IMR-90 (cell line): Measurements from ENCODE around the gene SNED1.

Experiments used
- BHLHE40 ChIP-seq: fragments of 150-350 bp; IDR thresholded peaks from 2 replicates; pipeline ENCODE4 v1.6.1; 2016; ENCODE audit warnings: mild to moderate bottlenecking, low read depth, low read length
- CEBPB ChIP-seq: IDR thresholded peaks from 2 replicates; pipeline ENCODE4 v1.6.1; 2012; ENCODE audit warnings: low read depth, low read length, improper control_type of control experiment
- CTCF ChIP-seq: conservative IDR thresholded peaks from 2 replicates; pipeline ENCODE4 v1.5.1; 2012; ENCODE audit warnings: mild to moderate bottlenecking, low read depth, low read length, improper control_type of control experiment
- FOS ChIP-seq: fragments of 150-350 bp; IDR thresholded peaks from 2 replicates; pipeline ENCODE4 v1.6.1; 2016; ENCODE audit warnings: low read depth, low read length
- MAFK ChIP-seq: IDR thresholded peaks from 2 replicates; pipeline ENCODE4 v1.6.1; 2012; ENCODE audit warnings: low read depth, low read length, improper control_type of control experiment
- MAZ ChIP-seq: IDR thresholded peaks from 2 replicates; pipeline ENCODE4 v1.6.1; 2012; ENCODE audit warnings: low read depth, mild to moderate bottlenecking, low read length, improper control_type of control experiment, moderate library complexity, borderline replicate concordance
- MXI1 ChIP-seq: IDR thresholded peaks from 2 replicates; pipeline ENCODE4 v1.6.1; 2012; ENCODE audit warnings: low read depth, mild to moderate bottlenecking, low read length, moderate library complexity, borderline replicate concordance
- POLR2A ChIP-seq: IDR thresholded peaks from 2 replicates; pipeline ENCODE4 v1.6.1; 2012; ENCODE audit warnings: mild to moderate bottlenecking, low read depth, low read length
- RAD21 ChIP-seq: IDR thresholded peaks from 2 replicates; pipeline ENCODE4 v1.6.1; 2012; ENCODE audit warnings: low read length, improper control_type of control experiment
- RCOR1 ChIP-seq: IDR thresholded peaks from 2 replicates; pipeline ENCODE4 v1.6.1; 2012; ENCODE audit warnings: mild to moderate bottlenecking, low read length, improper control_type of control experiment; ENCODE audit not compliant: insufficient replicate concordance
- USF2 ChIP-seq: fragments of 150-350 bp; IDR thresholded peaks from 2 replicates; pipeline ENCODE4 v1.6.1; 2017; ENCODE audit warnings: mild to moderate bottlenecking, antibody characterized with exemption, low read length, low read depth
- TF ChIP-seq, protein P1 (sequence below): fragments of 150-350 bp; IDR thresholded peaks from 2 replicates; pipeline ENCODE4 v1.6.1; 2016; ENCODE audit warnings: low read depth, mild to moderate bottlenecking, low read length, moderate library complexity, borderline replicate concordance

- TF ChIP-seq CTCF (no peak), MAZ (no peak), MAFK (no peak), POLR2A (no peak), USF2 (no peak), CEBPB (no peak), FOS (no peak), RCOR1 (no peak), RAD21 (no peak), BHLHE40 (no peak), MXI1 (no peak)
- TF ChIP-seq, protein P1, sequence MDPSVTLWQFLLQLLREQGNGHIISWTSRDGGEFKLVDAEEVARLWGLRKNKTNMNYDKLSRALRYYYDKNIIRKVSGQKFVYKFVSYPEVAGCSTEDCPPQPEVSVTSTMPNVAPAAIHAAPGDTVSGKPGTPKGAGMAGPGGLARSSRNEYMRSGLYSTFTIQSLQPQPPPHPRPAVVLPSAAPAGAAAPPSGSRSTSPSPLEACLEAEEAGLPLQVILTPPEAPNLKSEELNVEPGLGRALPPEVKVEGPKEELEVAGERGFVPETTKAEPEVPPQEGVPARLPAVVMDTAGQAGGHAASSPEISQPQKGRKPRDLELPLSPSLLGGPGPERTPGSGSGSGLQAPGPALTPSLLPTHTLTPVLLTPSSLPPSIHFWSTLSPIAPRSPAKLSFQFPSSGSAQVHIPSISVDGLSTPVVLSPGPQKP, result no peak
Measured at GRCh38 chr2:241035142-241035817, 36.9 kb downstream of the SNED1 start.
